ENCODE data around the gene TEC.

TEC gene

GRCh38 chr4:48308901-48309300 lies 39.3 kb upstream of the TEC start:
- Histone ChIP-seq H3K79me1 (ENCODE audit: low read depth, low read length) (no peaks in the 10 kb centered on the region), H2BK15ac (ENCODE audit: low read length) (no peak overlapping the region), H2BK12ac (ENCODE audit: low read length) (no peak overlapping the region), H3K4me1 (ENCODE audit: control insufficient read depth in 2 of 2, insufficient read depth in 1 of 2, low read depth in 1 of 2, low read length in 2 of 2) (no peaks in the 10 kb centered on the region), H2BK5ac (ENCODE audit: low read length) (no peak overlapping the region), H3K36me3 (replicated peaks in 1 of 2; ENCODE audit: control insufficient read depth in 2 of 2, insufficient read depth in 2 of 2, low read length in 2 of 2) (no peaks in the 10 kb centered on the region), H3K27me3 (ENCODE audit: control insufficient read depth in 3 of 3, insufficient read depth in 3 of 3, low read depth in 1 of 3, low read length in 3 of 3) (no peaks in the 10 kb centered on the region), H2AK5ac (ENCODE audit: low read depth, low read length) (no peak overlapping the region), H3K9ac (ENCODE audit: low read depth, low read length, poor library complexity) (no peak overlapping the region), H3K4ac (ENCODE audit: low read length) (no peak overlapping the region), H3K14ac (ENCODE audit: low read length) (no peak overlapping the region), H3K9me3 (replicated peaks in 1 of 2; ENCODE audit: control insufficient read depth in 2 of 2, insufficient read depth in 1 of 2, low read depth in 1 of 2, low read length in 2 of 2) (no peaks in the 10 kb centered on the region), H2AFZ (ENCODE audit: low read length) (no peak overlapping the region), H3K27ac (replicated peaks; ENCODE audit: low read length) (no peak overlapping the region), H3K4me2 (ENCODE audit: insufficient read depth, low read length, poor library complexity, severe bottlenecking) (no peak overlapping the region), H4K91ac (ENCODE audit: low read depth, low read length, poor library complexity) (no peak overlapping the region), H3K18ac (ENCODE audit: low read length) (no peak overlapping the region), H3K23ac (ENCODE audit: low read depth, low read length, poor library complexity) (no peak overlapping the region), H4K8ac (ENCODE audit: low read depth, low read length) (no peak overlapping the region), H2BK120ac (ENCODE audit: low read depth, low read length) (no peak overlapping the region), H3K4me3 (ENCODE audit: low read length in 2 of 2) (no peak overlapping the region)
- DNase-seq (ENCODE audit: low spot score) = no peak
- no CpG with 5 or more reads among the region's 2 CpGs for WGBS, 2 donors (ENCODE audit: extremely low coverage in 2 of 2, insufficient read length in 2 of 2, insufficient replicate concordance in 1 of 2)

GRCh38 chr4:48307528-48307927 lies 37.9 kb upstream of the TEC start:
- Histone ChIP-seq H2AK5ac (ENCODE audit: low read depth, low read length) (no peak overlapping the region), H2BK5ac (ENCODE audit: low read length) (no peak overlapping the region), H2AFZ (ENCODE audit: low read length) (no peak overlapping the region), H3K4me1 (ENCODE audit: control insufficient read depth in 2 of 2, insufficient read depth in 1 of 2, low read depth in 1 of 2, low read length in 2 of 2) (no peaks in the 10 kb centered on the region), H4K91ac (ENCODE audit: low read depth, low read length, poor library complexity) (no peak overlapping the region), H3K4ac (ENCODE audit: low read length) (no peak overlapping the region), H2BK120ac (ENCODE audit: low read depth, low read length) (no peak overlapping the region), H3K23ac (ENCODE audit: low read depth, low read length, poor library complexity) (no peak overlapping the region), H2BK12ac (ENCODE audit: low read length) (no peak overlapping the region), H3K27ac (replicated peaks; ENCODE audit: low read length) (no peak overlapping the region), H3K18ac (ENCODE audit: low read length) (no peak overlapping the region), H3K4me2 (ENCODE audit: insufficient read depth, low read length, poor library complexity, severe bottlenecking) (no peak overlapping the region), H2BK15ac (ENCODE audit: low read length) (no peak overlapping the region), H3K79me1 (ENCODE audit: low read depth, low read length) (no peaks in the 10 kb centered on the region), H3K14ac (ENCODE audit: low read length) (no peak overlapping the region), H4K8ac (ENCODE audit: low read depth, low read length) (no peak overlapping the region), H3K9ac (ENCODE audit: low read depth, low read length, poor library complexity) (no peak overlapping the region), H3K9me3 (replicated peaks in 1 of 2; ENCODE audit: control insufficient read depth in 2 of 2, insufficient read depth in 1 of 2, low read depth in 1 of 2, low read length in 2 of 2) (no peaks in the 10 kb centered on the region), H3K36me3 (replicated peaks in 1 of 2; ENCODE audit: control insufficient read depth in 2 of 2, insufficient read depth in 2 of 2, low read length in 2 of 2) (no peaks in the 10 kb centered on the region), H3K27me3 (ENCODE audit: control insufficient read depth in 3 of 3, insufficient read depth in 3 of 3, low read depth in 1 of 3, low read length in 3 of 3) (no peaks in the 10 kb centered on the region), H3K4me3 (ENCODE audit: low read length in 2 of 2) (no peak overlapping the region)
- no CpG with 5 or more reads among the region's 5 CpGs for WGBS, 2 donors (ENCODE audit: extremely low coverage in 2 of 2, insufficient read length in 2 of 2, insufficient replicate concordance in 1 of 2)
- no peak for DNase-seq (ENCODE audit: low spot score)

- Histone ChIP-seq H3K4me1 (ENCODE audit: control insufficient read depth in 2 of 2, insufficient read depth in 1 of 2, low read depth in 1 of 2, low read length in 2 of 2) (no peaks in the 10 kb centered on the region), H3K79me1 (ENCODE audit: low read depth, low read length) (no peaks in the 10 kb centered on the region), H3K27me3 (ENCODE audit: control insufficient read depth in 3 of 3, insufficient read depth in 3 of 3, low read depth in 1 of 3, low read length in 3 of 3) (no peaks in the 10 kb centered on the region), H3K18ac (ENCODE audit: low read length) (no peak overlapping the region), H3K4me2 (ENCODE audit: insufficient read depth, low read length, poor library complexity, severe bottlenecking) (no peak overlapping the region), H3K23ac (ENCODE audit: low read depth, low read length, poor library complexity) (no peak overlapping the region), H3K4me3 (ENCODE audit: low read length in 2 of 2) (no peak overlapping the region), H3K36me3 (replicated peaks in 1 of 2; ENCODE audit: control insufficient read depth in 2 of 2, insufficient read depth in 2 of 2, low read length in 2 of 2) (no peaks in the 10 kb centered on the region), H2BK15ac (ENCODE audit: low read length) (no peak overlapping the region), H3K14ac (ENCODE audit: low read length) (no peak overlapping the region), H3K9ac (ENCODE audit: low read depth, low read length, poor library complexity) (no peak overlapping the region), H3K4ac (ENCODE audit: low read length) (no peak overlapping the region), H4K91ac (ENCODE audit: low read depth, low read length, poor library complexity) (no peak overlapping the region), H3K27ac (replicated peaks; ENCODE audit: low read length) (no peak overlapping the region), H2BK5ac (ENCODE audit: low read length) (no peak overlapping the region), H2BK12ac (ENCODE audit: low read length) (no peak overlapping the region), H2AFZ (ENCODE audit: low read length) (no peak overlapping the region), H4K8ac (ENCODE audit: low read depth, low read length) (no peak overlapping the region), H2AK5ac (ENCODE audit: low read depth, low read length) (no peak overlapping the region), H3K9me3 (replicated peaks in 1 of 2; ENCODE audit: control insufficient read depth in 2 of 2, insufficient read depth in 1 of 2, low read depth in 1 of 2, low read length in 2 of 2) (no peaks in the 10 kb centered on the region), H2BK120ac (ENCODE audit: low read depth, low read length) (no peak overlapping the region)
- no CpG with 5 or more reads among the region's 3 CpGs for WGBS, 2 donors (ENCODE audit: extremely low coverage in 2 of 2, insufficient read length in 2 of 2, insufficient replicate concordance in 1 of 2)
- no peak for DNase-seq (ENCODE audit: low spot score)
Observed at GRCh38 chr4:48305508-48305907, 35.9 kb upstream of the TEC start.

GRCh38 chr4:48300004-48300403 lies 30.4 kb upstream of the TEC start:
- no peak overlapping the region for H3K27ac ChIP-seq (replicated peaks; ENCODE audit: low read length)
- no peak overlapping the region for H3K9ac ChIP-seq (ENCODE audit: low read depth, low read length, poor library complexity)
- no peak overlapping the region for H3K4me2 ChIP-seq (ENCODE audit: insufficient read depth, low read length, poor library complexity, severe bottlenecking)
- H2BK120ac ChIP-seq (ENCODE audit: low read depth, low read length) = no peak overlapping the region
- no peak overlapping the region for H4K91ac ChIP-seq (ENCODE audit: low read depth, low read length, poor library complexity)
- no peak overlapping the region for H2BK12ac ChIP-seq (ENCODE audit: low read length)
- no peak for DNase-seq (ENCODE audit: low spot score)
- no peaks in the 10 kb centered on the region for H3K27me3 ChIP-seq (ENCODE audit: control insufficient read depth in 3 of 3, insufficient read depth in 3 of 3, low read depth in 1 of 3, low read length in 3 of 3)
- H3K23ac ChIP-seq (ENCODE audit: low read depth, low read length, poor library complexity) = no peak overlapping the region
- no peaks in the 10 kb centered on the region for H3K9me3 ChIP-seq (replicated peaks in 1 of 2; ENCODE audit: control insufficient read depth in 2 of 2, insufficient read depth in 1 of 2, low read depth in 1 of 2, low read length in 2 of 2)
- no peak overlapping the region for H2BK15ac ChIP-seq (ENCODE audit: low read length)
- H3K14ac ChIP-seq (ENCODE audit: low read length) = no peak overlapping the region
- H3K18ac ChIP-seq (ENCODE audit: low read length) = no peak overlapping the region
- H2AK5ac ChIP-seq (ENCODE audit: low read depth, low read length) = no peak overlapping the region
- no peaks in the 10 kb centered on the region for H3K4me1 ChIP-seq (ENCODE audit: control insufficient read depth in 2 of 2, insufficient read depth in 1 of 2, low read depth in 1 of 2, low read length in 2 of 2)
- no peak overlapping the region for H3K4ac ChIP-seq (ENCODE audit: low read length)
- WGBS, 2 donors (ENCODE audit: extremely low coverage in 2 of 2, insufficient read length in 2 of 2, insufficient replicate concordance in 1 of 2) = no CpG with 5 or more reads among the region's 2 CpGs
- no peak overlapping the region for H3K4me3 ChIP-seq (ENCODE audit: low read length in 2 of 2)
- no peaks in the 10 kb centered on the region for H3K79me1 ChIP-seq (ENCODE audit: low read depth, low read length)
- H2AFZ ChIP-seq (ENCODE audit: low read length) = no peak overlapping the region
- H4K8ac ChIP-seq (ENCODE audit: low read depth, low read length) = no peak overlapping the region
- H2BK5ac ChIP-seq (ENCODE audit: low read length) = no peak overlapping the region
- no peaks in the 10 kb centered on the region for H3K36me3 ChIP-seq (replicated peaks in 1 of 2; ENCODE audit: control insufficient read depth in 2 of 2, insufficient read depth in 2 of 2, low read length in 2 of 2)

Measured in neuronal stem cell (in vitro differentiated cells).